Astrocyte (in vitro differentiated cells and primary cell): ENCODE results near the gene CAPN7.

Experiments used
- EZH2 ChIP-seq: IDR thresholded peaks from 2 replicates; pipeline ENCODE4 v1.6.1; 2012; ENCODE audit warnings: mild to moderate bottlenecking, low read length, inconsistent platforms; ENCODE audit not compliant: insufficient read depth
- TF ChIP-seq, protein P1 (sequence below): IDR thresholded peaks from 2 replicates; pipeline ENCODE4 v1.5.1; 2011; ENCODE audit warnings: low read depth, mild to moderate bottlenecking, inconsistent platforms, low read length, moderate library complexity; ENCODE audit not compliant: insufficient read depth

- TF ChIP-seq, protein P1, sequence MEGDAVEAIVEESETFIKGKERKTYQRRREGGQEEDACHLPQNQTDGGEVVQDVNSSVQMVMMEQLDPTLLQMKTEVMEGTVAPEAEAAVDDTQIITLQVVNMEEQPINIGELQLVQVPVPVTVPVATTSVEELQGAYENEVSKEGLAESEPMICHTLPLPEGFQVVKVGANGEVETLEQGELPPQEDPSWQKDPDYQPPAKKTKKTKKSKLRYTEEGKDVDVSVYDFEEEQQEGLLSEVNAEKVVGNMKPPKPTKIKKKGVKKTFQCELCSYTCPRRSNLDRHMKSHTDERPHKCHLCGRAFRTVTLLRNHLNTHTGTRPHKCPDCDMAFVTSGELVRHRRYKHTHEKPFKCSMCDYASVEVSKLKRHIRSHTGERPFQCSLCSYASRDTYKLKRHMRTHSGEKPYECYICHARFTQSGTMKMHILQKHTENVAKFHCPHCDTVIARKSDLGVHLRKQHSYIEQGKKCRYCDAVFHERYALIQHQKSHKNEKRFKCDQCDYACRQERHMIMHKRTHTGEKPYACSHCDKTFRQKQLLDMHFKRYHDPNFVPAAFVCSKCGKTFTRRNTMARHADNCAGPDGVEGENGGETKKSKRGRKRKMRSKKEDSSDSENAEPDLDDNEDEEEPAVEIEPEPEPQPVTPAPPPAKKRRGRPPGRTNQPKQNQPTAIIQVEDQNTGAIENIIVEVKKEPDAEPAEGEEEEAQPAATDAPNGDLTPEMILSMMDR = no peak
- no peak for TF ChIP-seq EZH2
Measured at GRCh38 chr3:15266510-15267376, 60.7 kb downstream of the CAPN7 start.
